ENCODE measurements around the gene TRMU. TPM values are rescaled to one million over a fixed set of nuclear protein-coding genes. Genes with fewer than 3 reads are reported as not detected.
A peak's percentile ranks its signal among the peaks of the same experiment; 100 is the strongest.

Gene TRMU
- total RNA-seq, 1 donor from 2014 or later, result 70.1 TPM

- peaks cover 4% of the 10 kb centered on the region for H3K36me3 ChIP-seq
- H3K9me3 ChIP-seq (ENCODE audit: low read depth), result no peaks in the 10 kb centered on the region
- no peaks in the 10 kb centered on the region for H3K27me3 ChIP-seq
- no peak overlapping the region for H3K4me3 ChIP-seq
- no peaks in the 10 kb centered on the region for H3F3A ChIP-seq (ENCODE audit: low read depth)
- Mint-ChIP-seq H3K27me3 (ENCODE audit: insufficient read depth, low read depth) (peaks cover 2% of the 10 kb centered on the region), H3K4me3 (no peak overlapping the region), H3K36me3 (peaks cover 38% of the 10 kb centered on the region), H3K9me3 (peaks cover 1% of the 10 kb centered on the region), H3K27ac (no peak overlapping the region), H3K4me1 (no peaks in the 10 kb centered on the region)
- DNase-seq (ENCODE audit: low spot score), result no peak
- no peak overlapping the region for H3K9ac ChIP-seq
- H3K4me2 ChIP-seq, result no peak overlapping the region
- H3K27ac ChIP-seq, result no peak overlapping the region
- H3K79me2 ChIP-seq (ENCODE audit: low read depth), result no peaks in the 10 kb centered on the region
- H4K20me1 ChIP-seq (ENCODE audit: low read depth), result no peaks in the 10 kb centered on the region
- no peak for TF ChIP-seq EZH2phosphoT487 (IDR thresholded peaks at IDR 0.05)
- no peaks in the 10 kb centered on the region for H3K4me1 ChIP-seq
- no peak overlapping the region for H2AFZ ChIP-seq (replicated peaks)
Observed at GRCh38 chr22:46322711-46323110, 12.8 kb upstream of the TRMU start.

DNA sequence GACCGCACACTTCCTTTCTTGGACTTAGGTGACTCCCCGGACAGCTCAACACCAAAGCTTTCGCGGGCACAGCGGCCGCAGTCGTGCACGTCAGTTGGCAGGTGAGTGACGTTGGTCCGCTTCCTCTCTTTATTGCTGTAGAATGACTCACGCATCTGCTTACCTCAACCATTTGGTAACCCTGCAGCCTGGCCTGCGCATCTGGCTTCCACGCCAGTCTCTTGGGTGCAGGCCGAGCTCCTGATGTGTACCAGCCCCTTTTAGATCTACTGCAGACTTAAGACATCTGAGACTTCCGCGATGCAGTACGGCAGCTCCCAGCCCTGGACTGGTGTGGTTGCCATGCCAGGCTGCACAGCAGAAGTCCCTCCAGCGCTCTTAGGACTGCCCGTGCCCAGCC is 12.4 kb upstream of the TRMU start:
- Mint-ChIP-seq H3K36me3 (peaks cover 34% of the 10 kb centered on the region), H3K4me3 (no peak overlapping the region), H3K27me3 (ENCODE audit: insufficient read depth, low read depth) (peaks cover 2% of the 10 kb centered on the region), H3K27ac (peak overlapping the region; percentile 39), H3K4me1 (no peaks in the 10 kb centered on the region), H3K9me3 (peaks cover 1% of the 10 kb centered on the region)
- H2AFZ ChIP-seq (replicated peaks), result no peak overlapping the region
- H3K27ac ChIP-seq, result no peak overlapping the region
- no peaks in the 10 kb centered on the region for H3F3A ChIP-seq (ENCODE audit: low read depth)
- peaks cover 4% of the 10 kb centered on the region for H3K36me3 ChIP-seq
- no peak overlapping the region for H3K9ac ChIP-seq
- no peaks in the 10 kb centered on the region for H3K27me3 ChIP-seq
- H3K4me1 ChIP-seq, result no peaks in the 10 kb centered on the region
- TF ChIP-seq CTCF (IDR thresholded peaks at IDR 0.05), result no peak
- no peak for DNase-seq (ENCODE audit: low spot score)
- H3K79me2 ChIP-seq (ENCODE audit: low read depth), result no peaks in the 10 kb centered on the region
- no peak overlapping the region for H3K4me3 ChIP-seq
- no peaks in the 10 kb centered on the region for H3K9me3 ChIP-seq (ENCODE audit: low read depth)
- no peaks in the 10 kb centered on the region for H4K20me1 ChIP-seq (ENCODE audit: low read depth)
- H3K4me2 ChIP-seq, result no peak overlapping the region

- H3K4me3 Mint-ChIP-seq, result no peak overlapping the region
- peaks cover 4% of the 10 kb centered on the region for H3K36me3 ChIP-seq
Observed at GRCh38 chr22:46326066-46326680, 9.3 kb upstream of the TRMU start.

More at GRCh38 chr22:46326066-46326680, 9.3 kb upstream of the TRMU start:
- H3K79me2 ChIP-seq (ENCODE audit: low read depth), result no peaks in the 10 kb centered on the region
- H2AFZ ChIP-seq (replicated peaks), result no peak overlapping the region
- H4K20me1 ChIP-seq (ENCODE audit: low read depth), result no peaks in the 10 kb centered on the region
- Mint-ChIP-seq H3K9me3 (no peaks in the 10 kb centered on the region), H3K27ac (no peak overlapping the region), H3K4me1 (no peaks in the 10 kb centered on the region), H3K36me3 (peaks cover 25% of the 10 kb centered on the region), H3K27me3 (ENCODE audit: insufficient read depth, low read depth) (no peaks in the 10 kb centered on the region)
- TF ChIP-seq EZH2phosphoT487 (IDR thresholded peaks at IDR 0.05) (no peak), CTCF (IDR thresholded peaks at IDR 0.05) (no peak), EZH2 (IDR thresholded peaks at IDR 0.05) (no peak)
- H3K4me1 ChIP-seq, result no peaks in the 10 kb centered on the region
- no peaks in the 10 kb centered on the region for H3F3A ChIP-seq (ENCODE audit: low read depth)
- no peak overlapping the region for H3K4me2 ChIP-seq
- H3K9me3 ChIP-seq (ENCODE audit: low read depth), result no peaks in the 10 kb centered on the region
- H3K27ac ChIP-seq, result no peak overlapping the region
- DNase-seq (ENCODE audit: low spot score), result no peak
- no peaks in the 10 kb centered on the region for H3K27me3 ChIP-seq
- H3K9ac ChIP-seq, result no peak overlapping the region
- no peak overlapping the region for H3K4me3 ChIP-seq

Data from neural progenitor cell (in vitro differentiated cells).